Keratinocyte (primary cell): ENCODE measurements around the gene REPS1.

Source experiments
- CTCF ChIP-seq, 3 experiments: IDR thresholded peaks in 1 of 3; conservative IDR thresholded peaks in 1 of 3; optimal IDR thresholded peaks in 1 of 3; 2 replicates in 2 of 3; 3 replicates in 1 of 3; pipeline versions ENCODE3 to v1.5.1; 2011; ENCODE audit warnings: low read length in 3 of 3, mild to moderate bottlenecking in 3 of 3, moderate library complexity in 2 of 3, control low read depth in 1 of 3, inconsistent platforms in 1 of 3; ENCODE audit not compliant: insufficient read depth in 2 of 3; ENCODE audit errors: extremely low read depth in 1 of 3
- EZH2 ChIP-seq: IDR thresholded peaks from one replicate; pipeline ENCODE4 v1.6.1; 2012; ENCODE audit warnings: inconsistent platforms, mild to moderate bottlenecking, low read length, moderate library complexity

- TF ChIP-seq CTCF (optimal IDR thresholded peaks at IDR 0.05 in 1 of 3, IDR thresholded peaks at IDR 0.05 in 1 of 3, conservative IDR thresholded peaks at IDR 0.05 in 1 of 3; ENCODE audit: extremely low read depth in 1 of 3, insufficient read depth in 2 of 3, low read length in 3 of 3) = no peak
- no peak for TF ChIP-seq EZH2
Measured at GRCh38 chr6:139014945-139015344, 26.9 kb upstream of the REPS1 start.
